Hypothalamus (tissue), 51 donors: ENCODE measurements around the gene CEBPZOS.
"Not testable (repeated sequence)": the region's sequence is repeated elsewhere in the genome, so short reads cannot be mapped to it uniquely, and the experiment has no call there.

Experiments used
- DNase-seq, 51 donors: peaks; one replicate each; lab custom pipeline; 2025; lab: John Stamatoyannopoulos, UW

Gene CEBPZOS

GRCh38 chr2:37189452-37190153 is 6.7 kb upstream of the CEBPZOS start:
- peak in 4 of 51 donors; percentile 6 to 51 (median 18) for DNase-seq

GRCh38 chr2:37190290-37190689 is 6.0 kb upstream of the CEBPZOS start:
- DNase-seq = no peak

GRCh38 chr2:37191253-37191652 is 5.0 kb upstream of the CEBPZOS start:
- no peak for DNase-seq

GRCh38 chr2:37191747-37192146 is 4.5 kb upstream of the CEBPZOS start:
- no peak for DNase-seq

GRCh38 chr2:37192551-37192950 is 3.7 kb upstream of the CEBPZOS start:
- DNase-seq = no peak

- not testable (repeated sequence) for DNase-seq
These were observed 405 bp upstream of the CEBPZOS start for GRCh38 chr2:37195862-37196319.

GRCh38 chr2:37198681-37199065 is 2.4 kb downstream of the CEBPZOS start:
- DNase-seq = no peak

- no peak for DNase-seq
These were observed 4.9 kb downstream of the CEBPZOS start for GRCh38 chr2:37201208-37201607.

- no peak for DNase-seq
These were observed 5.5 kb downstream of the CEBPZOS start for GRCh38 chr2:37201766-37202165.

GRCh38 chr2:37203708-37204107 is 7.4 kb downstream of the CEBPZOS start:
- no peak for DNase-seq

GRCh38 chr2:37205071-37205661 is 8.9 kb downstream of the CEBPZOS start:
- DNase-seq = not testable (repeated sequence)

GRCh38 chr2:37205689-37206341 is 9.5 kb downstream of the CEBPZOS start:
- DNase-seq = no peak

GRCh38 chr2:37206760-37207159 is 10.5 kb downstream of the CEBPZOS start:
- not testable (repeated sequence) for DNase-seq

- DNase-seq = no peak
These were observed 14.9 kb downstream of the CEBPZOS start for GRCh38 chr2:37211212-37211611.

GRCh38 chr2:37211939-37212338 is 15.6 kb downstream of the CEBPZOS start:
- DNase-seq = no peak

GRCh38 chr2:37215250-37215649 is 19.0 kb downstream of the CEBPZOS start:
- no peak for DNase-seq

GRCh38 chr2:37219046-37219445 is 22.8 kb downstream of the CEBPZOS start:
- DNase-seq = no peak

GRCh38 chr2:37223131-37223530 is 26.8 kb downstream of the CEBPZOS start:
- DNase-seq = no peak

GRCh38 chr2:37224063-37224462 is 27.8 kb downstream of the CEBPZOS start:
- DNase-seq = no peak

- DNase-seq = not testable (repeated sequence)
These were observed 28.8 kb downstream of the CEBPZOS start for GRCh38 chr2:37225129-37225528.

GRCh38 chr2:37226863-37227262 is 30.6 kb downstream of the CEBPZOS start:
- no peak for DNase-seq

- no peak for DNase-seq
These were observed 32.5 kb downstream of the CEBPZOS start for GRCh38 chr2:37228788-37229187.
